Caki2 (cell line): ENCODE results near the gene PPP1R13B. TPM values are rescaled to one million over a fixed set of nuclear protein-coding genes. Genes with fewer than 3 reads are reported as not detected.
A peak's percentile ranks its signal among the peaks of the same experiment; 100 is the strongest.
"Not testable (repeated sequence)": the region's sequence is repeated elsewhere in the genome, so short reads cannot be mapped to it uniquely, and the experiment has no call there.

ENCODE experiments used
- DNase-seq: peaks from one replicate; pipeline ENCODE4 v3.0.0-alpha.2; 2015; ENCODE audit warnings: low read depth
- in situ Hi-C: cut with HindIII; loops from 2 replicates; pipeline ENCODE4 v1.10.0; 2016; ENCODE audit warnings: low sequenced_read_pairs, low pct_unique_long_range_greater_than_20kb, mixed read lengths
- total RNA-seq: library from RNA; depleted of rRNA; stranded (reverse); fragments of >200 nt; shearing (Covaris generic); gene quantifications from 2 replicates; pipeline ENCODE4 v1.2.3, GENCODE V29; 2014; ENCODE audit warnings: low replicate concordance

Gene PPP1R13B
- total RNA-seq, 1 experiment from 2014 or later = 2.5 TPM

- DNase-seq = no peak
- in situ Hi-C loops = no loop called here
Measured at GRCh38 chr14:103845327-103845726, 2.0 kb downstream of the PPP1R13B start.

GRCh38 chr14:103841265-103841664 lies 6.1 kb downstream of the PPP1R13B start:
- in situ Hi-C loops = not testable (repeated sequence)

DNA sequence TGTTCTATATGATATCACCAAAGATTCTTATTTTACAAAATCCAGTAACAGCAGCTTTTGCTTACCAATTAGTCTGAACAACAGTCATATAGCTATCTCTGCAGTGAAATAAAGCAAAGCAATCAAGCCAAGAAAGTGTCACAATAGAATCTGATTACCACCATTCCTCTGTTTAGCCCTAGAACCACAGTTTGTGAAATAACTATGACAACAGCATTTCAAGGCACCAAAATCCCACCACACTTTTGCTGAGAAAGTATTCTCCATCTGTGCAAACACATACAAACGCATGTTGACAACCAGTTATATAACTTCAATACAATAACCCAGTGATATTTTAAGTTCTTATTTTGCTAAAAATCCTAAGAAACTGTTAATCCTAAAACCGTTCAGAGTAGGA lies 7.4 kb downstream of the PPP1R13B start:
- no peak for DNase-seq
- in situ Hi-C loops = no loop called here

More at GRCh38 chr14:103841265-103841664, 6.1 kb downstream of the PPP1R13B start:
- not testable (repeated sequence) for DNase-seq

GRCh38 chr14:103839579-103839978 lies 7.8 kb downstream of the PPP1R13B start:
- in situ Hi-C loops = no loop called here
- DNase-seq = no peak

GRCh38 chr14:103838117-103838516 lies 9.3 kb downstream of the PPP1R13B start:
- no peak for DNase-seq
- in situ Hi-C loops = no loop called here

GRCh38 chr14:103836976-103837725 lies 10.2 kb downstream of the PPP1R13B start:
- DNase-seq = no peak
- in situ Hi-C loops = no loop called here

DNA sequence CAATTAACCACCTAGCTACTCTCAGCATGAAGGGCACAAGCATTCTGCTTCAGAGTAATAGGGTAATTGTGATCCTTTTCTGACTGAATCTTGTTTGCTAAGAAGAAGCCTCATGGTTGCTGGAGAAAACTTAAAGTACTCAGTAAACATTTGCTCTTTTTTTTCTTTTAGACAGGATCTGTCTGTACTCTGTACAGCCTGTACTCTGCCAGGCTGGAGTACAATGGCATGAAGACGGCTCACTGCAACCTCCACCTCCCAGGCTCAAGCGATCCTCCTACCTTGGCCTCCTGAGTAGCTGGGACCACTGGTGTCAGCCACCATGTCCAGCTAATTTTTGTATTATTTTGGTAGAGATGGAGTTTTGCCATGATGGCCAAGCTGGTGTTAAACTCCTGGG lies 12.4 kb downstream of the PPP1R13B start:
- in situ Hi-C loops = no loop called here
- DNase-seq = no peak

- DNase-seq = no peak
Measured at GRCh38 chr14:103833711-103834110, 13.7 kb downstream of the PPP1R13B start.

DNA sequence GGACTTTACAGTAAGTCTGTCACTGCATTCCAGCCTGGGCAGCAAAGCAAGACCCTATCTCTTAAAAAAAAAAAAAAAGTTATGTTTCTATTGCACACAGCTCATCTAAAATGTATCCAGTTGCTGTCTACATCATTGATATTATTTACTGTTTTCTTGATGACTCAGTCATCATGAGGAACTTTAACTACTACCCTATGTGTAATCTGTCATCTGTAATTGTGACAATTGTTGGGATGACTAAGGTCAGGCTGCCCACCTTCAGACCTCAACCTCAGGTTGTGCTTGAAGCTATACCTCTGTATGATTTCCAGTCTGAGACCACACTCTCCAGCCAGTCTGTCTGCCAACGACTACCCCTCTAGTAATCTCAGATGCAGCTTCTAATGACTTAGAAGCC lies 15.3 kb downstream of the PPP1R13B start:
- no peak for DNase-seq

More at GRCh38 chr14:103833711-103834110, 13.7 kb downstream of the PPP1R13B start:
- in situ Hi-C loops = no loop called here

GRCh38 chr14:103830511-103831270 lies 16.7 kb downstream of the PPP1R13B start:
- DNase-seq = no peak
- in situ Hi-C loops = no loop called here

More for the DNA sequence above, 15.3 kb downstream of the PPP1R13B start:
- in situ Hi-C loops = no loop called here

GRCh38 chr14:103828315-103828967 lies 18.9 kb downstream of the PPP1R13B start:
- DNase-seq = no peak
- in situ Hi-C loops = no loop called here

GRCh38 chr14:103825101-103825500 lies 22.3 kb downstream of the PPP1R13B start:
- peak; percentile 50 for DNase-seq
- in situ Hi-C loops = no loop called here

DNA sequence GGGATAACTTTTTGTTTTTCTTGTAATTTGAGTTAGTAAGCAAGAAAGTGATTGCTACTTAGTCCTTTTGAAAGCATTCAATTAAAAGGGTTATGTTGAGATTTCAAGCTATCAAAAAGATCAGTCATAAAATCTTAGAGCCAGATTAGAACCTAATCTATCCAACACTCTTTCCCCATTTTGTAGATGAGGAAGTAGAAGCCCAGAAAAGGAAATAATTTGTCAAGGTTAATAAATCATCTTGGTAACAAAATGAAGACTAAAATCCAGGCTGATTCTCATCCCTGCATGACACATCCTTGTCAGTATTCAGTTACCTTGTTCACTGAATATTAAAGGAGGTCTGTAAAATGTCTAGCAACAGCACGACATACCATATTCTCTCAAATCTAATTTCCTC lies 26.5 kb downstream of the PPP1R13B start:
- in situ Hi-C loops = no loop called here
- DNase-seq = no peak

DNA sequence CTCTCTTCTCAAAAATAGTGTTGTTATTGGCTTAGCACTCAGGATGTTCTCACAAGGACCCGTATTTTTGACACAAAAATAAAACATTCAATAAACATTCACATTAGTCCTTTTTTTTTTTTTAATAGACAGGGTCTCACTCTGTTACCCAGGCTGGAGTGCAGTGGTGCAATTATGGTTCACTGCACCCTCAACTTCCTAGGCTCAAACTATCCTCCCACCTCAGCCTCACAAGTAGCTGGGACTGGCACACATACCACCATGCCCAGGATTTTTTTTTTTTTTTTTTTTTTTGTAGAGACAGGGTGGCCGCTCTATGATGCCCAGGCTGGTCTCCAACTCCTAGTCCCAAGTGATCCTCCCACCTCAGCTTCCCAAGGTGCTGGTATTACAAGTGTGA lies 27.0 kb downstream of the PPP1R13B start:
- in situ Hi-C loops = no loop called here
- no peak for DNase-seq

GRCh38 chr14:103819503-103820307 lies 27.7 kb downstream of the PPP1R13B start:
- in situ Hi-C loops = no loop called here
- DNase-seq = no peak

DNA sequence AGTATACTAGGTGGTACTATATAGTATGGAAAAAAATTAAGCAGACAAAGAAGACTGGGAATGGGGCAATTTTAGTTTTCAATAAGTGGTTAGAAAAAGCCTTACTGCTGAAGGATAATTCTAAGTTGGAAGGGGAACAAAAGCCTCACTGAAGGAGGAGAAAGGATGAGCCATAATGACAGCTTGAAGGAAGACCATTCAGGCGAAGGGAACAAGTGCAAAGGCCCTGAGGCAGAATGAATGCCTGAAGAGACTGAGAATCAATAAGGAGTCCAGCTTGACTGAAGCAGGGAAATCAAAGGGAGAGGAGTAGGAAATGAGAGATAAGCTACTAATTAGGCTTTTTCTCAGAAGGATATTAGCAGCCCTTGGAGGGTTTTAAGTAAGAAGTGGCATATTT lies 28.5 kb downstream of the PPP1R13B start:
- DNase-seq = no peak
- in situ Hi-C loops = no loop called here

DNA sequence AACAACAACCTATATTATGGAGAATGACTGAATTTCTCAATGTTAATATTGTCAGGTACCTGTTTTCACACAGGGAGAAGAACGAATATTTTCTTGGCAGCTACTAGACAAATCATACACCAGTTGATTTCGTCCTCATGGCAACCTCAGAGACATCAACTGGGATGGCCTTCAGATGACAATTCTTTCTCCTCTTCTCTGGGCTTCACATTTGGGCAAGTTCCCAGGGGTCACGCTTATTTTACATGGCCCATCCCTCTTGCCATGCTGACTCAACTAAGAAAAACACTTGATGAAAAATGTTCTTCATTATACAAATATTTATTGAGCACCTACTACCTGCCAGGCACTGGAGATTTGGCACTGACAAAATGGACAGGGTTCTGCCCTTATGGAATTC lies 29.0 kb downstream of the PPP1R13B start:
- no peak for DNase-seq
- in situ Hi-C loops = no loop called here

- no peak for DNase-seq
- in situ Hi-C loops = no loop called here
Measured at GRCh38 chr14:103817595-103817994, 29.8 kb downstream of the PPP1R13B start.
